ENCODE measurements around the gene NPDC1. TPM values are rescaled to one million over a fixed set of nuclear protein-coding genes. Genes with fewer than 3 reads are reported as not detected.

Gene NPDC1
- total RNA-seq, 1 donor from 2014 or later, result 33.0 TPM

DNA sequence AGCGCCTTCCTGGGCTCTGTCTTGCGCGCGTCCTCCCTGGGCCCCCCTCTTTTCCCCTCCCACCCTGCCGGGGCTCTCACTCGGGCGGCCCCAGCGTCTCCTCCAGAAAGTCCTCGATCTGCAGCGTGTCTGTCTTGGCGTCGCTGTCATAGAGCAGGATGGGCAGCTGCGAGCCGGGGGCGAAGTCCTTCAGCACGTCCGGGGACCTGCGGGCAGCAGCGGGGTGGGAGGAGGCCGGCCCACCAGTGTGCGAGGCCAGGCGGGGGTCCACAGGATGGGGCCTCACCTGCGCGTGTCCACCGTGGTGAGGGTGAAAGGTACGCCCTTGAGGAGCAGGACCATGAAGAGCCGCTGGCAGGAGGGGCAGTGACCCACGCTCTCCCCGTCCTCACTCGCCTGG, 50.6 kb downstream of the NPDC1 start:
- DNase-seq (ENCODE audit: low read depth, low spot score), result no peak

DNA sequence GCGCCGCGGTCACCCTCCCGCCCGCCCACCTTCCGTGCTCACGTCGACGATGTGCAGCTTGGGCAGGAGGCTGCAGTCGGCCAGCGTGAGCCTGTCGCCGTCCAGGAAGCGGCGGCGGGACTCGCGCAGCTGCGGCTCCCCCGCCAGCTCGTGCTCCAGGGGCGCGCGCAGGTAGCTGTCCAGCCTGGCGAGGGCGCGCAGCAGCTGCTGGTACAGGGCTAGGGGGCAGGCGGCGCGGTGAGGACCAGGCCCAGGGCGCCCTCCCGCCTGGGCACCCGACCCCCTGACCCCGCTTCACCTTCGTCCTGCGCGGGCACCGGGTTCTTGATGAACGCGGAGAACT, 51.1 kb downstream of the NPDC1 start:
- no peak for DNase-seq (ENCODE audit: low read depth, low spot score)

DNA sequence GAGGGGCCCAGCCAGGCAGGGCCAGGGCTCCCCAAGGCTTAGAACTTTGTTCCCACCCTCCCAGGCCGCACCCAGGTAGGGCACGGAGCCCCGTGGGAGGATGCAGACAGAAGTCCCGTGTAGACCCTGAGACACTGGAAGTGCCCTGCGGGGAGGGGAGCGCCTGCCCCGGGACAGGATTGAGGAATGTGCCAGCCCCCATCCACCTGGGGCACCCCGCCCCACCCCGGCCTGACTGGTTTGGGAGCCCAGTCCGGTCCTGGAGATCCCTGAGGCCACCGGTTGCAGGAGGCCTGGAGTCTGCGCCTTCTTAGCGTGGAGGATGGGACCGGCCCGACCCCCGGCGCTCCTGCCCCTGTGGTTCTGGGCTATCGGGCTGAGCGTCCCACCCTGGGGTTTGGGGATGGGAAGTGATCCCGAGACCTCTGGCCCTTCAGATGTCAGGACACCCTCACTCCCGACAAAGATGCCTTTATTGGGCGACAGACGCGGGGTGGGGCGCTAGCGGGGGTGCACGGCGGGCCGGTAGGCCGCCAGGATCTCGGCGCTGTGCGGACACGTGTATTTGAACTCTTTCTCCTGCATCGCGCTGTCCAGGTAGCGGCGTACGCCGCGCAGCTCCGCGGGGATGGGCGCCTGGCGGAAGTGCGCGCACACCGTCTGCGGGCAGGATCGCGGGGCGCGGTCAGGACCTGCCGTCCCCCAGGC, 51.6 kb downstream of the NPDC1 start:
- DNase-seq (ENCODE audit: low read depth, low spot score), result no peak

DNA sequence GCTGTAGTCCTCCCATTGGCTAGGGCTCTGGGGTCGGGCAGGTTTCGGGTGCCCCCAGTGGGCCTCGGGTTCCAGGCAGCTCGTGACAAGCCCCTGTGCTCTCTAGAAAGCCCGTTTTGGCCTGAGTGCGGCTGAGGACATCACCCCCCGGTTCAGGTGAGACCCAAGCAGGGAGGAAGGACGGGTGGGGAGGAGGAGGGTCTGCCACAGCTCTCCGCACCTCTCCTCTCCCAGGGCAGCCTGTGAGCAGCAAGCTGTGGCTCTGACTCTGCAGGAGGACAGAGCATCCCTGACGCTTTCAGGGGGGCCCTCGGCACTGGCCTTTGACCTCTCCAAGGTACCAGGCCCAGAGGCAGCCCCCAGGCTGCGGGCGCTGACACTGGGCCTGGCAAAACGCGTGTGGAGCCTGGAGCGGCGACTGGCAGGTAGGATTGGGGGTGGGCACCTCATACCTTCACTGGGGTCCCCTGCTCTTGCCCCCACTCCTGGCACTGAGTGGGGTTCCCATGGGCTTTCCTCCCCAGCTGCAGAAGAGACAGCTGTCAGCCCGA, 53.1 kb downstream of the NPDC1 start:
- DNase-seq (ENCODE audit: low read depth, low spot score), result no peak

- DNase-seq (ENCODE audit: low read depth, low spot score), result peak; percentile 57
Measured at GRCh38 chr9:136991993-136992818, 53.8 kb downstream of the NPDC1 start, which contains the start of gene PAXX. TSS of gene PAXX (plus strand) at chr9:136992422. CDS start at chr9:136992444, 22 bp downstream.

- DNase-seq (ENCODE audit: low read depth, low spot score), result no peak
Measured at GRCh38 chr9:136990242-136990911, 55.6 kb downstream of the NPDC1 start.

Other genes starting within 250 kb of the NPDC1 start
- gene CCDC183, start 249.8 kb downstream of the NPDC1 start, total RNA-seq, result 0.18 and 0.26 TPM in 2 replicates
- 85.5 and 96.1 TPM in 2 replicates for gene RABL6, start 238.2 kb downstream of the NPDC1 start, total RNA-seq
- gene AJM1, start 203.7 kb downstream of the NPDC1 start, total RNA-seq, result 0.66 and 0.78 TPM in 2 replicates
- gene PHPT1, start 196.8 kb downstream of the NPDC1 start, total RNA-seq, result 150 and 171 TPM in 2 replicates
- gene MAMDC4, start 193.8 kb downstream of the NPDC1 start, total RNA-seq, result 0.86 and 2.1 TPM in 2 replicates
- gene EDF1, start 179.9 kb downstream of the NPDC1 start, total RNA-seq, result 279 and 309 TPM in 2 replicates
- 12.7 and 23.9 TPM in 2 replicates for gene TRAF2, start 159.7 kb downstream of the NPDC1 start, total RNA-seq
- 171 and 182 TPM in 2 replicates for gene FBXW5, start 101.4 kb downstream of the NPDC1 start, total RNA-seq
- gene C8G, start 100.9 kb downstream of the NPDC1 start, total RNA-seq, result 0.67 TPM in 1 of 2 replicates, not detected in the other
- not detected in 2 replicates for gene LCN12, start 93.9 kb downstream of the NPDC1 start, total RNA-seq
- gene PTGDS, start 68.7 kb downstream of the NPDC1 start, total RNA-seq, result not detected in 2 replicates
- gene LCNL1, start 63.2 kb downstream of the NPDC1 start, total RNA-seq, result not detected in 2 replicates
- gene PAXX, start 53.8 kb downstream of the NPDC1 start, total RNA-seq, result 17.8 and 18.0 TPM in 2 replicates
- gene CLIC3, start 49.6 kb downstream of the NPDC1 start, total RNA-seq, result 0.33 and 0.46 TPM in 2 replicates
- 7.9 and 15.7 TPM in 2 replicates for gene ABCA2, start 17.9 kb downstream of the NPDC1 start, total RNA-seq
- gene FUT7, start 14.1 kb downstream of the NPDC1 start, total RNA-seq, result not detected in 2 replicates
- gene ENTPD2, start 7.9 kb upstream of the NPDC1 start, total RNA-seq, result not detected in 2 replicates
- 17.6 and 31.1 TPM in 2 replicates for gene SAPCD2, start 24.4 kb upstream of the NPDC1 start, total RNA-seq
- 15.4 and 17.0 TPM in 2 replicates for gene UAP1L1, start 31.3 kb upstream of the NPDC1 start, total RNA-seq
- gene MAN1B1, start 40.8 kb upstream of the NPDC1 start, total RNA-seq, result 58.1 and 76.7 TPM in 2 replicates
- 73.7 and 133 TPM in 2 replicates for gene DPP7, start 68.6 kb upstream of the NPDC1 start, total RNA-seq
- 0.04 and 0.26 TPM in 2 replicates for gene GRIN1, start 93.0 kb upstream of the NPDC1 start, total RNA-seq
- gene LRRC26, start 123.9 kb upstream of the NPDC1 start, total RNA-seq, result not detected in 2 replicates
- not detected in 2 replicates for gene TMEM210, start 125.9 kb upstream of the NPDC1 start, total RNA-seq
- 24.4 and 30.5 TPM in 2 replicates for gene ANAPC2, start 142.4 kb upstream of the NPDC1 start, total RNA-seq
- 107 and 115 TPM in 2 replicates for gene SSNA1, start 142.5 kb upstream of the NPDC1 start, total RNA-seq
- 5.1 and 6.4 TPM in 2 replicates for gene TPRN, start 154.6 kb upstream of the NPDC1 start, total RNA-seq
- gene TMEM203, start 159.5 kb upstream of the NPDC1 start, total RNA-seq, result 26.1 and 34.2 TPM in 2 replicates
- 3.5 and 4.2 TPM in 2 replicates for gene NDOR1, start 159.5 kb upstream of the NPDC1 start, total RNA-seq
- gene RNF208, start 176.1 kb upstream of the NPDC1 start, total RNA-seq, result 0.07 and 0.33 TPM in 2 replicates
- 0.11 and 0.46 TPM in 2 replicates for gene CYSRT1, start 179.0 kb upstream of the NPDC1 start, total RNA-seq
- gene RNF224, start 181.3 kb upstream of the NPDC1 start, total RNA-seq, result 0.07 TPM in 2 replicates
- not detected in 2 replicates for gene SLC34A3, start 184.7 kb upstream of the NPDC1 start, total RNA-seq
- gene TUBB4B, start 195.1 kb upstream of the NPDC1 start, total RNA-seq, result 279 and 476 TPM in 2 replicates
- gene STPG3, start 205.1 kb upstream of the NPDC1 start, total RNA-seq, result not detected in 2 replicates
- 78.1 and 78.6 TPM in 2 replicates for gene NELFB, start 209.2 kb upstream of the NPDC1 start, total RNA-seq
- 28.9 and 35.3 TPM in 2 replicates for gene TOR4A, start 231.5 kb upstream of the NPDC1 start, total RNA-seq